ENCODE results near the gene NKD1.

Gene NKD1

DNA sequence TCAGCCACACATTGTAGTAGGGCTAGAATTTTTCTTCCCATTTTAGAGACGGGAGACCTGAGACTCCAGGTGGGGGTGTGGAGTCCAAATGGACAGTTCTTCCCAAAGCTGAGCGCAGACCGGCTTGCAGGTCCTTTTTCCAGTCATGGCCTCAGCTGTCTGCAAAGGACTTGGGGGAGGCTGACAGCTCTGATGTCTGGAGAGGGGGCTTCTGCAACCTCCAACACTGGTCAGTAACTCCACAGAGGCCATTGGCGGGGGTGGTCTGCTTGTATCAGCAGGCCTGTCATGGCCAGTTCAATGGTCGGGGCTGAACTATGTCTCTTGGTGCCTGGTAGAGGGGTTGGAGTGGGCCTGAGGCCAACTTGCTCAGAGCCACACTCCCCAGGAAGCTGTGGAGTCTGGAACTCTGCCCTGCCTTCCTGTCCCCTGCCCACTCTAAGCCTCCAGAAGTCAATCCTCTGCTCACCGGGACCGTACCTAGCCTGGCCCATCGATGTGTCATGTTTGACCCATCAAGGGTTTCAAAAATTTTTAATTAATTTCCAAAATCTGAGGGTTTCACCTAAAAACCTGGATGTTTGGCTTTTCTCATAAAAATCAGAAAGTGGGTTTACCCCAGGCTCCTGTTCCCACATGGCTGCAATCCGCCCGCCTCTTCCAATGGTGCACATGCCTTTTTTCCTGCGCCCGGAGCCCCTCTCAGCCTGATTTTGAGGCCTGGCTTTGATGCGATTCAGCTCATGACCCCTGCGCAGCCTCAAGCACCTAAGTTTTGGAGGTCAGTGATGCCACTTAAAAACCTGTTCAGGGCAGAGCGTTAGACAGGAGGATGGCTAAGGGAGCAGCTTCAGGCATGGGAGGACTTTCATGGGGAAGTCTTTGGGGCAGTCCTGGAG, 93.0 kb downstream of the NKD1 start:
- peaks cover 4% of the 10 kb centered on the region for H3K4me1 Mint-ChIP-seq
- ATAC-seq = no peak

DNA sequence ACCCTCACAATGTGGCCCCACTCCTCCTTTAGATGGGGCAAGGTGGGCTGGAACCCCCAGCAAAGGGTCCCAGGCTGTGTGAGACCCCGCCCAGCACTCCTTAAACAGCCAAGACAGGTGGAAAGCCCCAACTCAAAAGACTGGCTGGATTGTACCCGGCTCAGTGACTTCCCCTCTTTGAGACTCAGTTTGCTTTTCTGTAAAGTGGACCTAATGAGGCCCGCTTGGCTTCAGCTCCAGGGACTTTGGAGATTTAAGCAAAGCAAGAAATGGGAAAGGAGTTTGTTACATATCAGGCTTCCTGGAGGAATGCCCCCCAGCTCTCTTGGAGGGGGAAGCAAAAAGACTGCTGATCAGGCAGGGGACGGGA, 93.6 kb downstream of the NKD1 start:
- Mint-ChIP-seq H3K36me3 (ENCODE audit: low read depth) (no peaks in the 10 kb centered on the region), H3K4me1 (peaks cover 4% of the 10 kb centered on the region), H3K4me3 (no peak overlapping the region), H3K27me3 (peaks cover 7% of the 10 kb centered on the region), H3K27ac (no peak overlapping the region), H3K9me3 (no peaks in the 10 kb centered on the region)
- no peak for DNase-seq
- ATAC-seq = no peak

More for the DNA sequence above, 93.0 kb downstream of the NKD1 start:
- H3K27ac Mint-ChIP-seq = no peak overlapping the region
- H3K36me3 Mint-ChIP-seq (ENCODE audit: low read depth) = no peaks in the 10 kb centered on the region
- H3K9me3 Mint-ChIP-seq = no peaks in the 10 kb centered on the region
- H3K27me3 Mint-ChIP-seq = peaks cover 7% of the 10 kb centered on the region
- no peak for DNase-seq
- no peak overlapping the region for H3K4me3 Mint-ChIP-seq

DNA sequence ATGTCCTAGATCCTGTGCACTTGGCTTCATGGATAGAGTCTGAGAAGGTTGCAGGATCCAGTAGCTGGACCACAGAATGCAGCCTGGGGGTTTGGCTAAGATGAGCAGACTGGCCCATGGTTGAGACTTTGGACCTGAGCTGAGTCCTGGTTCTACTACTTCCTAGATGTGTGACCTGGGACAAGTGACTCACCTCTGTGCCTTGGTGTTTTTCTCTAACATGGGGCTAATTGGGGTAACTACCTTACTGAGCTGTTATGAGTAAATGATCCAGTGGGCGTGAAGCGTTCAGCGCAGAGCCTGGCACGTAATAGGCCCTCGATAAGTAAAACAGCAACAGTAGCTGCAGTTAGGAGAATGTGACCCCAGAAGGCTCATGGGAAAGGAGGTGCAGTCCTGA, 94.2 kb downstream of the NKD1 start:
- peaks cover 4% of the 10 kb centered on the region for H3K4me1 Mint-ChIP-seq

DNA sequence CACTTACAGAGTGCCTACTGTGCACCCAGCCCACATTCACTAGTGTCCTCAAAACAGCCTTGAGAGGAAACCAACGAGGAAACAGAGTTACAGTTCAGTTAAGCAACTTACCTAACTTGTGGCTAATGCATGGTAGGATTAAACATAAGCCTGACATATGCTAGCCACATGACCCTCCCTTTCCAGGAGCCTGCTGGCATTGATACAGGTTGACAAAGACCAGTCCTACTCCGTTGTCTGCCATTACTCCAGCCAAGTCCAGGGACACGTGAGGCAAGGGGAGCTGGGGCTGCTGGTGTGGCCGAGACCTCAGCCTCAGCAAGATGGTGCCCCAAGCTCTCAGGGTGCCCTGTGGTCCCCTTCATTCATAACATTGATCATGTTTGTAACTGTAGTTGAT, 95.0 kb downstream of the NKD1 start:
- no peak overlapping the region for H3K4me3 Mint-ChIP-seq
- peaks cover 7% of the 10 kb centered on the region for H3K27me3 Mint-ChIP-seq
- H3K9me3 Mint-ChIP-seq = no peaks in the 10 kb centered on the region
- no peaks in the 10 kb centered on the region for H3K36me3 Mint-ChIP-seq (ENCODE audit: low read depth)
- peaks cover 4% of the 10 kb centered on the region for H3K4me1 Mint-ChIP-seq
- ATAC-seq (no peak), DNase-seq (no peak)
- no peak overlapping the region for H3K27ac Mint-ChIP-seq

More for the DNA sequence above, 94.2 kb downstream of the NKD1 start:
- DNase-seq (no peak), ATAC-seq (peak; percentile 50)
- peaks cover 7% of the 10 kb centered on the region for H3K27me3 Mint-ChIP-seq
- H3K27ac Mint-ChIP-seq = no peak overlapping the region
- no peaks in the 10 kb centered on the region for H3K9me3 Mint-ChIP-seq
- no peaks in the 10 kb centered on the region for H3K36me3 Mint-ChIP-seq (ENCODE audit: low read depth)
- H3K4me3 Mint-ChIP-seq = no peak overlapping the region

DNA sequence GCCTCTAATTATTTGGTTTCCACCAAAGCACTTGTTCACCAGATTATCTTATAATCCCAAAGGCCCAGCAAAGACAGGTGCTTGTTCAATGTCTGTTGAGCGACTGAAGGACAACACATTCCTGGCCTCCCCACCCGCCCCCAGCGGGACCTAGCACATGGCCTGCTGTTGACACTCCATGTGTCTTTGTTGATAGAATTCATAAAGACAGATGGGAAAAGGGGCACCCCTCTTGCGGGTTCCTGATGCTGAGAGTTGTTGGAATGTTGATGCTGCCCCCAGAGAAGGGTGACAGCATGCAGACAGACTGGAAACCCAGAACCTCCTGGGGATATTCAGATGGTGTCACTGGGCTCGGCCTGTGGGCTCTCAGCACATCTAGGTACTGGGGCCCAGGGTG, 96.0 kb downstream of the NKD1 start:
- DNase-seq (no peak), ATAC-seq (no peak)
- peaks cover 4% of the 10 kb centered on the region for H3K4me1 Mint-ChIP-seq
- H3K27ac Mint-ChIP-seq = no peak overlapping the region
- no peaks in the 10 kb centered on the region for H3K9me3 Mint-ChIP-seq
- no peak overlapping the region for H3K4me3 Mint-ChIP-seq
- no peaks in the 10 kb centered on the region for H3K36me3 Mint-ChIP-seq (ENCODE audit: low read depth)
- peaks cover 7% of the 10 kb centered on the region for H3K27me3 Mint-ChIP-seq

DNA sequence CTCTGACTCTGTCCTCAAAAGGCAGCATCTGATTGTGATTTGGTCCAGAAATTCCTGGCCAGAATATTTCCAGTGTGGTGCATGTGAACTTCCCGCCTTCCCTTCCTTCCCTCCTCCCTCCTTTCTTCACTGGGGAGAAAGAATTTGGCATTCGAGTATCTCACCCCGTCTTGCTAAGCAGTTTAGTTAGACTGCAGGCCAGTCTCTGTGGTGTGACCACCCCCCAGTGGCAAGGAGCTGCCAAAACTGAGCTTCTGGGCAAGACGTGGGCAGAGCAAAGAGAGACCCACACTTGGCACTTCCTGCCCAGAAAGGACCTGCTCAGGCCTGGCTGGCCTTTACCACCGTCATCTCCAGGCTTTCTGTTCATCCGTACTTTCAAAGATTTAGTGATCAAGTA, 96.5 kb downstream of the NKD1 start:
- H3K27me3 Mint-ChIP-seq = peaks cover 7% of the 10 kb centered on the region
- H3K9me3 Mint-ChIP-seq = no peaks in the 10 kb centered on the region
- DNase-seq (peak; percentile 33), ATAC-seq (peak; percentile 68)
- H3K36me3 Mint-ChIP-seq (ENCODE audit: low read depth) = no peaks in the 10 kb centered on the region
- H3K4me3 Mint-ChIP-seq = no peak overlapping the region
- H3K27ac Mint-ChIP-seq = no peak overlapping the region
- H3K4me1 Mint-ChIP-seq = peaks cover 4% of the 10 kb centered on the region

DNA sequence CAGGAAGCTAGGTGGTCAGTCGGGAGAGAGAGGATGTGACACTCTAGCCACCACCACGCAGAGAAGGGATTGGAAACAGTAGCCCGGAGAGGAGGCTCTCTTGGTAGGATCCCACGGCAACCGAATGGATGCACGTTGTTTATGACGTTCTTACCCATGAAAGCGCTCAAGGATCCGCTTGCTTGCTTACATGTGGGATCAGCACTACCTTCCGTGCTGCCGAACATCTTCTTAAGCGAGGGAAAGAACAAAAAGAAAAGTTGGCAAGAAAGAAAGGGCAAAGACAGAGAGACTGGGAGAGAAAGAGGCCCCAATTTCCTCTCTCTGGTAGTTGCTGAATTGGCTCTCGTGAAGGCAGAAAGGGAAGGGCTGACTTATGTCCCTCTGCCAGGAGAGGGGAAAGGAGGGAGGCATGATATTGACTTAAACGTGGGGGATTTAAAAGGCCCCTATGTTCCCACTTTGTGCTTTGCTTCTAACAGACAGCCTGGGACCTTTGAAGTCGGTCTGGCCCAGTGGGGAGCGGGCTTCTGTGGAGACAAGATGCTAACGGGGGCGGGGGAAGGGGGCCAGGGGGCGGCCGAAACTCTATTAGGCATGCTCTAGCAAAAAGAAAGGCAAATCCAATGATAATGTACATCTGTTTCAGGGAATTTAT, 97.5 kb downstream of the NKD1 start:
- ATAC-seq (no peak), DNase-seq (no peak)
- no peak overlapping the region for H3K27ac Mint-ChIP-seq
- no peak overlapping the region for H3K4me3 Mint-ChIP-seq
- no peaks in the 10 kb centered on the region for H3K36me3 Mint-ChIP-seq (ENCODE audit: low read depth)
- peaks cover 7% of the 10 kb centered on the region for H3K27me3 Mint-ChIP-seq
- H3K4me1 Mint-ChIP-seq = peaks cover 4% of the 10 kb centered on the region
- no peaks in the 10 kb centered on the region for H3K9me3 Mint-ChIP-seq

DNA sequence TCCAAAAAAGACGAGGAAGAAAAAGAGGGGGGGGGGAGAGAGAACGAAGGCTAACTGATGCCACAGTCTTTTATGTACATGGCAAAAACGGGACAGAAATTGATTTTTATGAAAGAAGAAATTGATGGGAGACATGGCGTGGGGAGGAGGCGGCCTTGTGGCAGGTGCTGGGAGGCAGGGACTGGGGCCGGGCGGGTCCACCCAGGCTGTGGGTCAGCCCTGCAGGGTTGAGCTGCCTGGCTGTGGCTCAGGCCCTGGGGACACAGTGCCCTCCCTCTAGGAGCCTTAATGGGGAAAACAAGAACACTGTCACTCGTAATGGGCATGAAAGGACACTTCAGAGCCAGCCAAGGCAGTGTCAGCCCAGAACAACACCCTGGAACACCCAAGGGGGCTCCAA, 98.1 kb downstream of the NKD1 start:
- Mint-ChIP-seq H3K4me3 (no peak overlapping the region), H3K27ac (no peak overlapping the region), H3K36me3 (ENCODE audit: low read depth) (no peaks in the 10 kb centered on the region), H3K9me3 (no peaks in the 10 kb centered on the region), H3K27me3 (peaks cover 7% of the 10 kb centered on the region), H3K4me1 (peaks cover 4% of the 10 kb centered on the region)
- DNase-seq (no peak), ATAC-seq (no peak)

DNA sequence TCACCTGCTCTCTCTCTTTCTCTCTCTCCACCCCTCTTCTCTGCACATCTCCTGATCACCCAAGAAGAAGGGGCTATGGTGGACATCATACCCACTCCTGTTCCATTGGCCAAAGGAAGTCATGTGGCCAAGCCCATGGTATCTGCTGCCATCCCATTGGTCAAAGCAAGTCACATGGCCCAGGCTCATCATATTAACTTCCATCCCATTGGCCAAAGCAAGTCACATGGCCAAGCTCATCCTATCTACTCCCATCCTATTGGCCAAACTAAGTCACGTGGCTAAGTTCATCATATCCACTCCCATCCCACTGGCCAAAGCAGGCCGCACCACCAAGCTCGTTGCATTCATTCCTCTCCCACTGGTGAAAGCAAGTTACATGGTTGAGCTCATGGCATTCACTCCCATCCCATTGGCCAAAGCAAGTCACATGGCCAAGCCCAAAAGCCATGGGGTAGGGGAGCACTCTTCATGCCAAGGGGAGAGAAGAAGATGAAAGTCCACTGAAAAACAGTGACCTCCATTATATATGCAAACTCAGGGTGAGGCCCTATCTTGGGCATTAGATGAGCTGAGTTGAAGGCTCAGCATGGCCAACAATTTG, 103.7 kb downstream of the NKD1 start:
- no peak overlapping the region for H3K4me3 Mint-ChIP-seq
- ATAC-seq = no peak

DNA sequence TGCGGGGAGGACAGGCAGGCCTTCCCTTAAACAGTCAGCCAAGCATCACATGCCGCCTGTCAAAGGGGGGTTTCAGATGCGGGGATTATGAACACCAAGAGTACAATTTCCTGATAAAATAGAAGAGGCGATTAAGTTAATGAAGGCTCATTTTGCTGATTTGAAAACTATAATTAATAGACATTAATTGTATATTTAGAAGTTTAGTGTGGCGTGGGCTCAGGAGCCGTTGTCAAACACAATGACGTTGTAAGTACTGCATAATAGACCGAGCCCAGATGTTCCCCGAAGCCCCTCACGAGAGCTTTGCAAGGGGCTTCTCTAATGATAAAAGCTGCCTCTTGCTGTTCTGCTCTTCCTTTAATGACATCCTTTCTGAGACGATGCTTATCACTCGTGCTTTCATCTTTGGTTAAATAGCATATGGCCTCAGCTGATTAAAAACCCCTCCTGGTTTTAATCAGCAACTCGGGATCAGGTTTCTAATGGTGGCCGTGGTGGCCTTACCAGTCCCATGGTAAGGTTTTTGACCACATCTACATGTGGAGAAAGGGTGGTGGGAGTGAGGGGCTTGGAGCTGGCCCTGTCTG, 104.7 kb downstream of the NKD1 start:
- H3K27ac Mint-ChIP-seq = no peak overlapping the region
- no peaks in the 10 kb centered on the region for H3K36me3 Mint-ChIP-seq (ENCODE audit: low read depth)
- no peaks in the 10 kb centered on the region for H3K27me3 Mint-ChIP-seq
- no peak for DNase-seq
- H3K4me3 Mint-ChIP-seq = no peak overlapping the region
- H3K9me3 Mint-ChIP-seq = no peaks in the 10 kb centered on the region
- no peaks in the 10 kb centered on the region for H3K4me1 Mint-ChIP-seq
- ATAC-seq = no peak

More for the DNA sequence above, 103.7 kb downstream of the NKD1 start:
- Mint-ChIP-seq H3K4me1 (no peaks in the 10 kb centered on the region), H3K27ac (no peak overlapping the region), H3K36me3 (ENCODE audit: low read depth) (no peaks in the 10 kb centered on the region), H3K9me3 (no peaks in the 10 kb centered on the region), H3K27me3 (no peaks in the 10 kb centered on the region)
- no peak for DNase-seq

DNA sequence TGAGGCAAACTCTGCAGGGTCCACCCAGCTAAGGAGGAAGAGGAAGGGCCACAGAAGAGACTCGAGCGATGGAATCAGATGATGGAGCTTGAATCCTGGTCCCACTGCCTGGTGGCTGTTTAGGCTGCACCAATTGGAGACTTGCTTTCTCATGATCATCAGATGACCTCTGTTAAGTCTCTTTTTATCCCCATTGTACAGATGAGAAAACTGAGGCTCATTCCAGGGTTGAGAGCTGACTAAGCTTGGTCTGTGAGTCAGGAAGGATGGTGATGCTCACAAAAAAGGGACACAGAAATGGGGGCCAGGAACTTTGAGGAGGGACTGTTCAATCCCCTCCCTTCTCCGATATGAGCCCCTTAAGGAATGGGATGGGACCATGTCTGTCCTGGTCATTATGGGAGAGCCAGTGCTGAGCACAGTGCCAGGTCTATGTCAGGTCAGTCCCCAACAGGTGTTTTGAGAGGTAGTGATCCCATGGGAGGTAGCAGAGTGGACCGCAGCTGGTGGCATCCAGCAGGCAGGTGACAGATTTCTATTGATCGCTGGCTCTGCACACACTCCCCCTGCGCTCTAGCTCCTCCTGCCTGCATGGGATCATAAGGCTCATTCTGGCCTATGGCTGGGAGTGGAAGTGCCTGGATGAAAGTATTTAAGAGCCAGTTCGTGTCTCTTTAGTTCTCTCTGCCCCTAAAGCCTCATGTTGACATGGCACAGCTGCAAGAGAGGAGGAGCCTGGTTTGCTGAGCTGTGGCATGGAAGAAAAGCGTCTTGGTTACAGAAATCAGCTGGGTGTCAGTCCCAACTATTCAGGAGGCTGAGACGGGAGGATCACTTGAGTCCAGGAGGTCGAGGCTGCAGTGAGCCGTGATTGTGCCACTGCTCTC, 105.7 kb downstream of the NKD1 start:
- no peak for DNase-seq
- Mint-ChIP-seq H3K4me1 (no peaks in the 10 kb centered on the region), H3K4me3 (no peak overlapping the region), H3K27me3 (no peaks in the 10 kb centered on the region), H3K9me3 (no peaks in the 10 kb centered on the region), H3K36me3 (ENCODE audit: low read depth) (no peaks in the 10 kb centered on the region), H3K27ac (no peak overlapping the region)
- ATAC-seq = no peak

DNA sequence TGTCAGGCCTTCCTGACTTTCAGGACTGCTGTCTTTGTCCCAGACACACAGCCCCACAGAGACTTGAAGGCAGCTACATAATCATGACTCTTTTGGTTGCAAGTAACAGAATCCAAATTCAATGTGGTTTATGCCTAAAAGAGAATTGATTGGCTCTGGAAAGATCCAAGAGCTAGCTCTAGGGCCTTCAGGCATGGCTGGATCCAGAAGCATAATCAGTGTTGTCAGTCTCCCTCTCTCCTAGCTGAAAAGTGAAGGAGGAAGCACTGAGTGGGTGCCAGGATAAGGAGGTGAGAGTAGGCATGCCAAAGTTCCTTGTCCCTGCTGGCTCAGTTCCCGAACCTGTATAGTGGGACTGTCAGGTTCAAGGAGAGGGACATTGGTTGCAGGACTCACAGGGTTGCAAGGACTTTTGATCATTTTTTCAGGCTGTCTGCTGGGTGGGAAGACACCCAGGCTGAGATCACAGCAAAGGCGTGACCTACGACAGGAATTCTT, 107.4 kb downstream of the NKD1 start:
- Mint-ChIP-seq H3K4me3 (no peak overlapping the region), H3K4me1 (peaks cover 2% of the 10 kb centered on the region), H3K9me3 (no peaks in the 10 kb centered on the region), H3K27me3 (no peaks in the 10 kb centered on the region), H3K36me3 (ENCODE audit: low read depth) (no peaks in the 10 kb centered on the region), H3K27ac (no peak overlapping the region)
- DNase-seq (no peak), ATAC-seq (no peak)

DNA sequence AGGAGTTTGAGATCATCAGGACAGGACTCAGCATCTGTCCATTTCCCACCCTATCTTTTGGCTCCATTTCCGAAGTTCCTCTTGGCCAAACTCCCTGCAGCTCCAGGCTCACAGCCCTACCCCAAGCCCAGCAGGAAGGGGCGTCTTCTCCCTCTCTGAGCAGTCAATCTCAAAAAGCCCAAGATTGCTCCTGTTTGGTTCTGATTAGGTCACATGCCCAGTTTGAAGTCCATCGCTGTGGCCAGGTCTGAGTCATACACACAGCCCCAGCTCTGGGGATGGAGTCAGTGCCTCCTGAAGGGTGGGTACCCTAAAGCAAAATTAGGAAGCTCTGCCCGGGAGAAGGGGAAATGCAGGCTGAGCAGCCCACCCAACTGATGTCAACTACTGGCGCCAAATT, 109.0 kb downstream of the NKD1 start:
- no peaks in the 10 kb centered on the region for H3K36me3 Mint-ChIP-seq (ENCODE audit: low read depth)
- peaks cover 2% of the 10 kb centered on the region for H3K4me1 Mint-ChIP-seq
- no peaks in the 10 kb centered on the region for H3K27me3 Mint-ChIP-seq
- H3K4me3 Mint-ChIP-seq = no peak overlapping the region
- ATAC-seq (no peak), DNase-seq (no peak)
- H3K27ac Mint-ChIP-seq = no peak overlapping the region
- no peaks in the 10 kb centered on the region for H3K9me3 Mint-ChIP-seq

DNA sequence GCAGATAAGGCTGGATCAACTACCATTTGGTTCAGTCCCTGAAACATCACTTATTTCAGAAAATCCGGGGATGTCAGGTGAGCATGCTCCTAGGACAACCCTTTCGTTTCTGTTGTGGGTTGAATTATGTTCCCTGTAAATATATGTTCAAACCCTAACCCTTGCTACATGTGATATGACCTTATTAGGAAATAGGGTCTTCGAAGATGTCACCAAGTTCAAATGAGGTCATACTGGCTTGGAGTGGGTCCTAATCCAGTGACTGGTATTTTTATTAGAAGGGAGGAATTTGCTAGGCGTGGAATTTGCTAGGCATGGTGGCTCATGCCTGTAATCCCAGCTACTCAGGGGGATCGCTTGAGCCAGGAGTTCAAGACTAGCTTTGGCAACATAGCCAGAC, 111.6 kb downstream of the NKD1 start:
- ATAC-seq = no peak
- Mint-ChIP-seq H3K27ac (no peak overlapping the region), H3K4me3 (no peak overlapping the region), H3K36me3 (ENCODE audit: low read depth) (no peaks in the 10 kb centered on the region), H3K27me3 (no peaks in the 10 kb centered on the region), H3K4me1 (peaks cover 5% of the 10 kb centered on the region), H3K9me3 (no peaks in the 10 kb centered on the region)
- DNase-seq = no peak
